Measurements from ENCODE around the gene TSPAN3. TPM values are rescaled to one million over a fixed set of nuclear protein-coding genes. Genes with fewer than 3 reads are reported as not detected.

Gene TSPAN3
- total and polyA plus RNA-seq, 11 donors = 58.1 to 247 (median 133) TPM

GRCh38 chr15:77038312-77039216 lies 32.3 kb downstream of the TSPAN3 start:
- no peak for ATAC-seq
- TF ChIP-seq CTCF (IDR thresholded peaks at IDR 0.05) (no peak), POLR2A (IDR thresholded peaks at IDR 0.05) (no peak)

GRCh38 chr15:77037388-77038209 lies 33.3 kb downstream of the TSPAN3 start:
- DNase-seq = peak in 3 of 5 donors; percentile 6 to 61 (median 29)
- Histone ChIP-seq H3K4me3 (no peak overlapping the region), H3K27me3 (no peaks in the 10 kb centered on the region), H3K36me3 (peaks cover 0 to 32% (median 10%) of the 10 kb centered on the region in 9 donors), H3K9me3 (peaks cover 0 to 14% (median 0%) of the 10 kb centered on the region in 12 donors), H3K4me1 (peaks cover 0 to 28% (median 0%) of the 10 kb centered on the region in 12 donors), H3K27ac (no peak overlapping the region)
- WGBS, 4 donors = 92 to 95% (median 93%) methylated on average over 8 to 12 of the region's 12 CpGs
- ATAC-seq = no peak
- intact Hi-C loops (cut with DNase I) = no loop called here
- TF ChIP-seq POLR2A (IDR thresholded peaks at IDR 0.05) (no peak), CTCF (IDR thresholded peaks at IDR 0.05) (no peak)

More at GRCh38 chr15:77038312-77039216, 32.3 kb downstream of the TSPAN3 start:
- Histone ChIP-seq H3K27ac (peak overlapping the region in 1 of 12 donors; percentile 15), H3K27me3 (no peaks in the 10 kb centered on the region), H3K9me3 (peaks cover 0 to 14% (median 0%) of the 10 kb centered on the region in 12 donors), H3K4me1 (peaks cover 0 to 28% (median 1%) of the 10 kb centered on the region in 12 donors), H3K36me3 (peaks cover 0 to 36% (median 15%) of the 10 kb centered on the region in 9 donors), H3K4me3 (no peak overlapping the region)
- 73 to 87% (median 82%) methylated on average over 8 to 10 of the region's 10 CpGs; no CpG with 5 or more reads in 1 of the 4 donors for WGBS, 4 donors
- intact Hi-C loops (cut with DNase I) = no loop called here
- peak in 1 of 5 donors; percentile 23 for DNase-seq

GRCh38 chr15:77036537-77037387 lies 34.1 kb downstream of the TSPAN3 start:
- Histone ChIP-seq H3K9me3 (peaks cover 0 to 14% (median 0%) of the 10 kb centered on the region in 12 donors), H3K27ac (no peak overlapping the region), H3K4me1 (peaks cover 0 to 28% (median 0%) of the 10 kb centered on the region in 12 donors), H3K27me3 (no peaks in the 10 kb centered on the region), H3K36me3 (peaks cover 0 to 39% (median 3%) of the 10 kb centered on the region in 9 donors), H3K4me3 (no peak overlapping the region)
- DNase-seq = peak; percentile 7 to 51 (median 21)
- intact Hi-C loops (cut with DNase I) = no loop called here
- WGBS, 4 donors = 85 to 96% (median 92%) methylated on average over 16 to 22 of the region's 22 CpGs
- ATAC-seq = no peak
- TF ChIP-seq CTCF (IDR thresholded peaks at IDR 0.05) (no peak), POLR2A (IDR thresholded peaks at IDR 0.05) (no peak)
